A549 (cell line): Measurements from ENCODE around the gene CDC42BPB. TPM values are rescaled to one million over a fixed set of nuclear protein-coding genes. Genes with fewer than 3 reads are reported as not detected.

ENCODE experiments used
- ATAC-seq, 2 experiments: fragments of 200-7000 bp in 1 of 2; fragments of >200 bp in 1 of 2; cut with Nextera tagmentation in 1 of 2; cut with Tn5 transposase in 1 of 2; 3 replicates each; pipeline versions ENCODE4 v1.8.0 to v1.9.1; 2018 to 2020; ENCODE audit warnings: mild to moderate bottlenecking in 1 of 2, moderate library complexity in 1 of 2
- CTCF ChIA-PET: fragments of 300-600 bp; sonication (Branson Sonifier 250); formaldehyde crosslinking; extraction: SDS; loops from one replicate; lab custom pipeline; 2021; ENCODE audit warnings: antibody characterized with exemption, inconsistent platforms; lab: Yijun Ruan, JAX
- POLR2A ChIA-PET: fragments of 350-600 bp; formaldehyde crosslinking; extraction: SDS; loops from one replicate; lab custom pipeline; 2021; ENCODE audit warnings: antibody characterized with exemption, inconsistent platforms; lab: Yijun Ruan, JAX
- DNase-seq, 2 experiments: peaks; one replicate each; pipeline versions ENCODE4 v3.0.0 to v3.0.0-alpha.2; 2011 to 2016; ENCODE audit warnings: low read depth in 1 of 2, low spot score in 1 of 2
- FAIRE-seq: peaks from 2 replicates; lab custom pipeline; 2011; peaks lifted over from hg19 to GRCh38; lab: Jason Lieb, UNC
- H3K27ac ChIP-seq, 2 experiments: fragments of >200 bp; sonication (Bioruptor Twin); formaldehyde crosslinking; 3 replicates each; pipeline ENCODE4 v1.5.1; 2016 to 2017
- H3K4me1 ChIP-seq: fragments of >200 bp; sonication (Bioruptor Twin); formaldehyde crosslinking; 3 replicates; pipeline ENCODE4 v1.6.1; 2016
- H3K4me2 ChIP-seq: fragments of >200 bp; sonication (Bioruptor Twin); formaldehyde crosslinking; 3 replicates; pipeline ENCODE4 v1.6.1; 2016
- H3K4me3 ChIP-seq: fragments of >200 bp; sonication (Bioruptor Twin); formaldehyde crosslinking; 3 replicates; pipeline ENCODE4 v1.5.1; 2016
- H3K9me3 ChIP-seq: fragments of >200 bp; sonication (Bioruptor Twin); formaldehyde crosslinking; 3 replicates; pipeline ENCODE4 v1.6.1; 2016
- CBX8 ChIP-seq: fragments of 200-600 bp; sonication (generic); IDR thresholded peaks from 2 replicates; pipeline ENCODE4 v1.6.1; 2016
- EP300 ChIP-seq, 2 experiments: fragments of >200 bp; sonication (Bioruptor Twin); formaldehyde crosslinking; IDR thresholded peaks; 2 replicates in 1 of 2; 3 replicates in 1 of 2; pipeline ENCODE4 v1.6.1; 2016 to 2017
- FOSB ChIP-seq: fragments of 250-450 bp; sonication (Bioruptor Pico); IDR thresholded peaks from 2 replicates; pipeline ENCODE4 v1.5.0; 2020; ENCODE audit warnings: mild to moderate bottlenecking, moderate library complexity
- FOSL2 ChIP-seq, 2 experiments: fragments of 450-650 bp in 1 of 2; fragments of >200 bp in 1 of 2; sonication (Bioruptor Twin) in 1 of 2; formaldehyde crosslinking; IDR thresholded peaks; 2 replicates each; pipeline versions ENCODE4 v1.5.0 to v1.6.1; 2016 to 2020; ENCODE audit warnings: mild to moderate bottlenecking in 1 of 2, moderate library complexity in 1 of 2
- GATA3 ChIP-seq: IDR thresholded peaks from 2 replicates; pipeline ENCODE4 v1.6.1; 2012; ENCODE audit warnings: borderline replicate concordance
- HOXB13 ChIP-seq: fragments of 250-450 bp; sonication (Bioruptor Pico); IDR thresholded peaks from 2 replicates; pipeline ENCODE4 v1.5.0; 2020; ENCODE audit warnings: low read depth, mild to moderate bottlenecking, moderate library complexity
- JUN ChIP-seq, 2 experiments: fragments of >200 bp; sonication (Bioruptor Twin); formaldehyde crosslinking; IDR thresholded peaks; 2 replicates in 1 of 2; 3 replicates in 1 of 2; pipeline ENCODE4 v1.6.1; 2016 to 2017
- JUNB ChIP-seq: fragments of >200 bp; sonication (Bioruptor Twin); formaldehyde crosslinking; IDR thresholded peaks from 2 replicates; pipeline ENCODE4 v1.6.1; 2016
- MAFK ChIP-seq: fragments of 450-650 bp; IDR thresholded peaks from 2 replicates; pipeline ENCODE4 v1.6.1; 2014; ENCODE audit not compliant: partially characterized antibody
- NR3C1 ChIP-seq: fragments of >200 bp; sonication (Bioruptor Twin); formaldehyde crosslinking; IDR thresholded peaks from 3 replicates; pipeline ENCODE4 v1.6.1; 2017
- PHF8 ChIP-seq: fragments of 200-600 bp; sonication (generic); IDR thresholded peaks from 2 replicates; pipeline ENCODE4 v1.6.1; 2016; ENCODE audit warnings: low read depth, mild to moderate bottlenecking, antibody characterized with exemption, moderate library complexity, borderline replicate concordance
- POLR2AphosphoS2 ChIP-seq: conservative IDR thresholded peaks from 2 replicates; pipeline ENCODE4 v1.6.1; 2012; ENCODE audit warnings: low read length, improper control_type of control experiment, inconsistent platforms
- RCOR1 ChIP-seq: fragments of 150-350 bp; IDR thresholded peaks from 2 replicates; pipeline ENCODE4 v1.6.1; 2014; ENCODE audit warnings: antibody characterized with exemption, low read length, low read depth
- RNF2 ChIP-seq: fragments of 200-600 bp; sonication (generic); IDR thresholded peaks from 2 replicates; pipeline ENCODE4 v1.6.1; 2016; ENCODE audit warnings: low read depth, mild to moderate bottlenecking, antibody characterized with exemption, moderate library complexity, borderline replicate concordance
- SMC3 ChIP-seq: fragments of >200 bp; sonication (Bioruptor Twin); formaldehyde crosslinking; IDR thresholded peaks from 3 replicates; pipeline ENCODE4 v1.6.1; 2018; ENCODE audit warnings: inconsistent platforms
- ZNF302 ChIP-seq: fragments of 250-450 bp; sonication (Bioruptor Pico); IDR thresholded peaks from 2 replicates; pipeline ENCODE4 v1.9.0; 2021; ENCODE audit warnings: inconsistent platforms, mild to moderate bottlenecking, moderate library complexity
- WGBS: methylation state at CpG from one replicate; pipeline ENCODE4 v1.1.6; 2017; ENCODE audit errors: missing lambda C conversion rate; 5-methylcytosine and 5-hydroxymethylcytosine counted together
- polyA plus RNA-seq, 4 experiments: library from polyadenylated mRNA; depleted of rRNA in 3 of 4; stranded (reverse); fragments of >200 nt; fragmentation: RNase III in 1 of 4; extraction: RNeasy Plus Mini Kit Qiagen cat#74134 plus additional on column Dnase treatment in 1 of 4; gene quantifications; 2 replicates in 3 of 4; 3 replicates in 1 of 4; pipeline ENCODE4 v1.2.3, GENCODE V29; 2011 to 2017
- TF ChIP-seq, protein P1 (sequence below): fragments of 450-650 bp; IDR thresholded peaks from 2 replicates; pipeline ENCODE4 v1.6.1; 2014; ENCODE audit warnings: antibody characterized with exemption
- TF ChIP-seq, protein P2 (sequence below): IDR thresholded peaks from 2 replicates; pipeline ENCODE4 v1.6.1; 2012
- TF ChIP-seq, protein P3 (sequence below): IDR thresholded peaks from 2 replicates; pipeline ENCODE4 v1.6.1; 2012
- TF ChIP-seq, protein P4 (sequence below): fragments of >200 bp; sonication (Bioruptor Twin); formaldehyde crosslinking; IDR thresholded peaks from 3 replicates; pipeline ENCODE4 v1.6.1; 2016
- TF ChIP-seq, protein P5 (sequence below): fragments of 250-450 bp; sonication (Bioruptor Pico); IDR thresholded peaks from 2 replicates; pipeline ENCODE4 v1.5.0; 2020; ENCODE audit warnings: low read depth, mild to moderate bottlenecking, moderate library complexity
- TF ChIP-seq, protein P6 (sequence below): IDR thresholded peaks from 2 replicates; pipeline ENCODE4 v1.6.1; 2012; ENCODE audit warnings: low read depth, borderline replicate concordance
- TF ChIP-seq, protein P7 (sequence below): fragments of >200 bp; sonication (Bioruptor Twin); formaldehyde crosslinking; IDR thresholded peaks from 3 replicates; pipeline ENCODE4 v1.5.1; 2016

Gene CDC42BPB
- polyA plus RNA-seq, 2 of the 4 experiments (the other 2 are of a cell fraction): 56.4 to 57.1 TPM

DNA sequence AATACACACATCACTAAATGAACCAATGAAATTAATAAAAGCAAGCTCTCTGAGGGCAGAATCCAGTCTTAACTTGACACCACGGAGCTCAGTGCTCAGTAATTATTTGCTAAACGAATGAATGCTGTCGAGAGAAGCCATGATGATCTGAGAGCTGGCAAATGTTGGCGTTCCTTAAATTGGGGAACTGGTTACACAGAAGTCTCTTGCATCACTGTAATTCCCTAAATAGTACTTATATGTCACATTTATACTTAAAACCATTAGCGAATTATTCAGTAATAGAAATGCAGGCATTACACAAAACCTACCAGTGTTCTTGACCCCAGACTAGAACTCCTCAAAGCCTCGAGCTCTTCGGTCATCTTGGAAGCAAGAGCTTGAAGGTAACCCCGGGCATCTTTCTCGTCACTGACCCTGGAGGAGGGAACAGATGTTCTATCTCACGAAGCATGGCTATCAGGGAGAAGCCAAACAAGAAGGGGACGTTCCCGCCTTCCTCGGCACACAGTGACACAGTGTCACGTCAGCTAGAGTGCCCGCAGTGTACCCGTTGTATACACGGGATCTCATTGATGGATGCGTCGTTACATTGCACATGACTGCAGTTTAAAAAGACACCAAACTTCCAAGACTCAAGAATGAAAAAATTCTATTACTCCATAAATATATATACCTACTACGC, 91.2 kb downstream of the CDC42BPB start:
- FAIRE-seq: no peak
- ATAC-seq: no peak
- POLR2A ChIA-PET: no interaction called here

DNA sequence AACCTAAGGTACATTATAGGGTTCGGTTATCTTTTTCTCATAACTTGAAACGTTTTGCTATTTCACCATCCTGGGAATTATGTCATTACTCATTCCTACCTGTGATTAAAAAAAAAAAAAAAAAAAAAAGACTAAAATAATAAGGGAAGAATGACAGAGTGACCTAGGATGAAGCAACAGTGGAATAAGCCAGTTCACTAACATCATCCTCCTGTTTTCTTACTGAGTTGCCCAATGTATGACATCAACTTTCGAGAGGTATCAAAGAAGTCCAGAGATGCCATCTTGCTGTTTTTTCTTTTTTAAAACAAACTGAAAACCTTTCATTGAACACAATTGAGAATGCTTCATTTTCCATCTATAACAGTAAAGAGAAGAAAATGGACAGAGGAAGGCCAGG, 92.1 kb downstream of the CDC42BPB start:
- ATAC-seq: no peak
- TF ChIP-seq, protein P1, sequence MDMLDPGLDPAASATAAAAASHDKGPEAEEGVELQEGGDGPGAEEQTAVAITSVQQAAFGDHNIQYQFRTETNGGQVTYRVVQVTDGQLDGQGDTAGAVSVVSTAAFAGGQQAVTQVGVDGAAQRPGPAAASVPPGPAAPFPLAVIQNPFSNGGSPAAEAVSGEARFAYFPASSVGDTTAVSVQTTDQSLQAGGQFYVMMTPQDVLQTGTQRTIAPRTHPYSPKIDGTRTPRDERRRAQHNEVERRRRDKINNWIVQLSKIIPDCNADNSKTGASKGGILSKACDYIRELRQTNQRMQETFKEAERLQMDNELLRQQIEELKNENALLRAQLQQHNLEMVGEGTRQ: no peak
- no peak for TF ChIP-seq PHF8
- no peak for TF ChIP-seq ZNF302
- TF ChIP-seq FOSL2 (IDR thresholded peaks at IDR 0.05): no peak
- no peak for TF ChIP-seq FOSL2 (CRISPR knock-in tag; IDR thresholded peaks at IDR 0.05)
- no peak for TF ChIP-seq HOXB13 (CRISPR knock-in tag)
- TF ChIP-seq JUNB: no peak
- TF ChIP-seq, protein P2, sequence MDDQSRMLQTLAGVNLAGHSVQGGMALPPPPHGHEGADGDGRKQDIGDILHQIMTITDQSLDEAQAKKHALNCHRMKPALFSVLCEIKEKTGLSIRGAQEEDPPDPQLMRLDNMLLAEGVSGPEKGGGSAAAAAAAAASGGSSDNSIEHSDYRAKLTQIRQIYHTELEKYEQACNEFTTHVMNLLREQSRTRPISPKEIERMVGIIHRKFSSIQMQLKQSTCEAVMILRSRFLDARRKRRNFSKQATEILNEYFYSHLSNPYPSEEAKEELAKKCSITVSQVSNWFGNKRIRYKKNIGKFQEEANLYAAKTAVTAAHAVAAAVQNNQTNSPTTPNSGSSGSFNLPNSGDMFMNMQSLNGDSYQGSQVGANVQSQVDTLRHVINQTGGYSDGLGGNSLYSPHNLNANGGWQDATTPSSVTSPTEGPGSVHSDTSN: no peak
- no peak for TF ChIP-seq POLR2AphosphoS2
- no peak for TF ChIP-seq RNF2
- TF ChIP-seq EP300 (IDR thresholded peaks at IDR 0.05): no peak
- no peak for TF ChIP-seq RCOR1
- TF ChIP-seq, protein P3, sequence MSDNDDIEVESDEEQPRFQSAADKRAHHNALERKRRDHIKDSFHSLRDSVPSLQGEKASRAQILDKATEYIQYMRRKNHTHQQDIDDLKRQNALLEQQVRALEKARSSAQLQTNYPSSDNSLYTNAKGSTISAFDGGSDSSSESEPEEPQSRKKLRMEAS: no peak
- TF ChIP-seq, protein P4, sequence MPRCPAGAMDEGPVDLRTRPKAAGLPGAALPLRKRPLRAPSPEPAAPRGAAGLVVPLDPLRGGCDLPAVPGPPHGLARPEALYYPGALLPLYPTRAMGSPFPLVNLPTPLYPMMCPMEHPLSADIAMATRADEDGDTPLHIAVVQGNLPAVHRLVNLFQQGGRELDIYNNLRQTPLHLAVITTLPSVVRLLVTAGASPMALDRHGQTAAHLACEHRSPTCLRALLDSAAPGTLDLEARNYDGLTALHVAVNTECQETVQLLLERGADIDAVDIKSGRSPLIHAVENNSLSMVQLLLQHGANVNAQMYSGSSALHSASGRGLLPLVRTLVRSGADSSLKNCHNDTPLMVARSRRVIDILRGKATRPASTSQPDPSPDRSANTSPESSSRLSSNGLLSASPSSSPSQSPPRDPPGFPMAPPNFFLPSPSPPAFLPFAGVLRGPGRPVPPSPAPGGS: no peak
- TF ChIP-seq, protein P5, sequence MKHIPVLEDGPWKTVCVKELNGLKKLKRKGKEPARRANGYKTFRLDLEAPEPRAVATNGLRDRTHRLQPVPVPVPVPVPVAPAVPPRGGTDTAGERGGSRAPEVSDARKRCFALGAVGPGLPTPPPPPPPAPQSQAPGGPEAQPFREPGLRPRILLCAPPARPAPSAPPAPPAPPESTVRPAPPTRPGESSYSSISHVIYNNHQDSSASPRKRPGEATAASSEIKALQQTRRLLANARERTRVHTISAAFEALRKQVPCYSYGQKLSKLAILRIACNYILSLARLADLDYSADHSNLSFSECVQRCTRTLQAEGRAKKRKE (CRISPR knock-in tag): no peak
- TF ChIP-seq NR3C1: no peak
- TF ChIP-seq, protein P6, sequence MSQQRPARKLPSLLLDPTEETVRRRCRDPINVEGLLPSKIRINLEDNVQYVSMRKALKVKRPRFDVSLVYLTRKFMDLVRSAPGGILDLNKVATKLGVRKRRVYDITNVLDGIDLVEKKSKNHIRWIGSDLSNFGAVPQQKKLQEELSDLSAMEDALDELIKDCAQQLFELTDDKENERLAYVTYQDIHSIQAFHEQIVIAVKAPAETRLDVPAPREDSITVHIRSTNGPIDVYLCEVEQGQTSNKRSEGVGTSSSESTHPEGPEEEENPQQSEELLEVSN: no peak

More for the DNA sequence above, 91.2 kb downstream of the CDC42BPB start:
- no peak overlapping the region for H3K4me2 ChIP-seq
- TF ChIP-seq, protein P3: no peak
- TF ChIP-seq FOSL2 (IDR thresholded peaks at IDR 0.05): no peak
- TF ChIP-seq FOSL2 (CRISPR knock-in tag; IDR thresholded peaks at IDR 0.05): no peak
- TF ChIP-seq FOSB (CRISPR knock-in tag): no peak
- no peak for TF ChIP-seq MAFK
- TF ChIP-seq, protein P5 (CRISPR knock-in tag): no peak
- TF ChIP-seq CBX8: no peak
- no peak for TF ChIP-seq GATA3
- no peak for TF ChIP-seq HOXB13 (CRISPR knock-in tag)
- no peak for TF ChIP-seq ZNF302
- no peak for TF ChIP-seq SMC3
- TF ChIP-seq, protein P7, sequence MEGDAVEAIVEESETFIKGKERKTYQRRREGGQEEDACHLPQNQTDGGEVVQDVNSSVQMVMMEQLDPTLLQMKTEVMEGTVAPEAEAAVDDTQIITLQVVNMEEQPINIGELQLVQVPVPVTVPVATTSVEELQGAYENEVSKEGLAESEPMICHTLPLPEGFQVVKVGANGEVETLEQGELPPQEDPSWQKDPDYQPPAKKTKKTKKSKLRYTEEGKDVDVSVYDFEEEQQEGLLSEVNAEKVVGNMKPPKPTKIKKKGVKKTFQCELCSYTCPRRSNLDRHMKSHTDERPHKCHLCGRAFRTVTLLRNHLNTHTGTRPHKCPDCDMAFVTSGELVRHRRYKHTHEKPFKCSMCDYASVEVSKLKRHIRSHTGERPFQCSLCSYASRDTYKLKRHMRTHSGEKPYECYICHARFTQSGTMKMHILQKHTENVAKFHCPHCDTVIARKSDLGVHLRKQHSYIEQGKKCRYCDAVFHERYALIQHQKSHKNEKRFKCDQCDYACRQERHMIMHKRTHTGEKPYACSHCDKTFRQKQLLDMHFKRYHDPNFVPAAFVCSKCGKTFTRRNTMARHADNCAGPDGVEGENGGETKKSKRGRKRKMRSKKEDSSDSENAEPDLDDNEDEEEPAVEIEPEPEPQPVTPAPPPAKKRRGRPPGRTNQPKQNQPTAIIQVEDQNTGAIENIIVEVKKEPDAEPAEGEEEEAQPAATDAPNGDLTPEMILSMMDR: no peak
- TF ChIP-seq JUN (IDR thresholded peaks at IDR 0.05): no peak
- TF ChIP-seq, protein P1: no peak
- TF ChIP-seq, all 56 proteins: peak for 0
- CTCF ChIA-PET: interaction anchor here (1.3 kb wide), 1 partner anchor 9 kb away, joined by 3 read pairs; no protein-coding TSS in a partner anchor
- Histone ChIP-seq H3K27ac (no peak overlapping the region), H3K4me3 (no peak overlapping the region), H3K4me1 (no peaks in the 10 kb centered on the region), H3K9me3 (no peaks in the 10 kb centered on the region)
- no peak for DNase-seq
- 93% methylated on average over 20 of the region's 20 CpGs for WGBS

More for the DNA sequence above, 92.1 kb downstream of the CDC42BPB start:
- WGBS: 76% methylated on average over 3 of the region's 3 CpGs
- FAIRE-seq: no peak
- no peak overlapping the region for H3K4me3 ChIP-seq
- H3K4me1 ChIP-seq: no peaks in the 10 kb centered on the region
- no peak overlapping the region for H3K4me2 ChIP-seq
- no peak for DNase-seq
- ChIA-PET POLR2A (no interaction called here), CTCF (interaction anchor here (1.3 kb wide), 1 partner anchor 10 kb away, joined by 3 read pairs; no protein-coding TSS in a partner anchor)
- no peak overlapping the region for H3K27ac ChIP-seq
- H3K9me3 ChIP-seq: no peaks in the 10 kb centered on the region
